HCT116 (cell line): ENCODE results near the gene MYH14. TPM values are rescaled to one million over a fixed set of nuclear protein-coding genes. Genes with fewer than 3 reads are reported as not detected.

Source experiments
- ATAC-seq: fragments of 200-7000 bp; cut with Tn5 transposase; 2 replicates; pipeline ENCODE4 v1.9.1; 2020; ENCODE audit warnings: mild to moderate bottlenecking, moderate library complexity
- BruUV-seq: library from RNA; stranded (reverse); fragments of 400-500 nt; replicated peaks from 2 replicates; lab custom pipeline; 2021; lab: Mats Ljungman, UMichigan
- CTCF ChIA-PET: fragments of 300-600 bp; sonication (Branson Sonifier 250); formaldehyde crosslinking; loops from one replicate; lab custom pipeline; 2021; ENCODE audit warnings: antibody characterized with exemption; lab: Charles Lee
- POLR2A ChIA-PET: fragments of 300-600, 350-600 bp; sonication (Branson Sonifier 250); formaldehyde crosslinking; loops from one replicate; lab custom pipeline; 2021; ENCODE audit warnings: antibody characterized with exemption; lab: Charles Lee
- RAD21 ChIA-PET, 2 experiments: fragments of 300-600 bp; sonication (Branson Sonifier 250); formaldehyde crosslinking; loops; one replicate each; lab custom pipeline; 2023; ENCODE audit warnings: low total read pairs in 2 of 2; ENCODE audit not compliant: uncharacterized antibody in 2 of 2, unreplicated experiment in 2 of 2, low non-redundant PET in 1 of 2; lab: Charles Lee
- DNase-seq: peaks from one replicate; pipeline ENCODE4 v3.0.0-alpha.2; 2010; ENCODE audit warnings: low read depth, low spot score
- H2AFZ ChIP-seq: fragments of 200-600 bp; shearing (Covaris generic), sonication (generic); 2 replicates; pipeline ENCODE4 v1.6.1; 2017; ENCODE audit warnings: low read depth, mixed run types, mixed read lengths, antibody characterized with exemption, low read length; ENCODE audit not compliant: poor library complexity, severe bottlenecking
- H3K27ac ChIP-seq: 2 replicates; pipeline ENCODE4 v1.5.1; 2012; ENCODE audit warnings: low read depth, low read length
- H3K27me3 ChIP-seq: fragments of 200-600 bp; sonication (generic); 2 replicates; pipeline ENCODE4 v1.6.1; 2016; ENCODE audit warnings: mixed run types, low read length, mixed read lengths; ENCODE audit not compliant: insufficient read depth
- H3K36me3 ChIP-seq, 2 experiments: fragments of 200-500 bp in 1 of 2; fragments of 200-600 bp in 1 of 2; sonication (Bioruptor generic) in 1 of 2; sonication (generic) in 1 of 2; 2 replicates each; pipeline versions ENCODE4 v1.5.1 to v1.6.1; 2014 to 2016; ENCODE audit warnings: low read length in 2 of 2, inconsistent platforms in 1 of 2, mixed read lengths in 1 of 2, mixed run types in 1 of 2; ENCODE audit not compliant: insufficient read depth in 2 of 2, control insufficient read depth in 1 of 2
- H3K4me1 ChIP-seq, 2 experiments: fragments of 200-600 bp in 1 of 2; sonication (generic) in 1 of 2; 2 replicates each; pipeline versions ENCODE4 v1.5.1 to v1.6.1; 2012 to 2017; ENCODE audit warnings: low read length in 2 of 2, inconsistent platforms in 1 of 2, mild to moderate bottlenecking in 1 of 2, mixed read lengths in 1 of 2, mixed run types in 1 of 2, moderate library complexity in 1 of 2; ENCODE audit not compliant: insufficient read depth in 2 of 2, control insufficient read depth in 1 of 2
- H3K4me2 ChIP-seq: fragments of 200-600 bp; sonication (generic); 2 replicates; pipeline ENCODE4 v1.6.1; 2017; ENCODE audit warnings: mixed run types, low read length, mixed read lengths
- H3K4me3 ChIP-seq, 2 experiments: fragments of 200-600 bp in 1 of 2; sonication (generic) in 1 of 2; replicated peaks in 1 of 2; 2 replicates each; pipeline ENCODE4 v1.5.1; 2011 to 2016; ENCODE audit warnings: low read length in 2 of 2, control low read depth in 1 of 2, low read depth in 1 of 2, mild to moderate bottlenecking in 1 of 2, mixed read lengths in 1 of 2, mixed run types in 1 of 2
- H3K79me2 ChIP-seq: fragments of 200-600 bp; sonication (generic); 2 replicates; pipeline ENCODE4 v1.6.1; 2017; ENCODE audit warnings: mild to moderate bottlenecking, mixed run types, low read length, moderate library complexity, mixed read lengths; ENCODE audit not compliant: insufficient read depth
- H3K9ac ChIP-seq: fragments of 200-600 bp; sonication (generic); 2 replicates; pipeline ENCODE4 v1.6.1; 2016; ENCODE audit warnings: low read length, mixed read lengths
- H3K9me2 ChIP-seq: fragments of 200-600 bp; sonication (generic), shearing (Covaris generic); 2 replicates; pipeline ENCODE4 v1.6.1; 2017; ENCODE audit warnings: mixed run types, mild to moderate bottlenecking, moderate library complexity; ENCODE audit not compliant: insufficient read depth
- H3K9me3 ChIP-seq, 2 experiments: fragments of 200-500 bp in 1 of 2; fragments of 200-600 bp in 1 of 2; sonication (Bioruptor generic) in 1 of 2; sonication (generic) in 1 of 2; 2 replicates each; pipeline ENCODE4 v1.6.1; 2014 to 2017; ENCODE audit warnings: low read length in 2 of 2, mixed read lengths in 2 of 2, inconsistent platforms in 1 of 2, low read depth in 1 of 2, mild to moderate bottlenecking in 1 of 2, mixed run types in 1 of 2, moderate library complexity in 1 of 2; ENCODE audit not compliant: control insufficient read depth in 1 of 2, insufficient read depth in 1 of 2
- H4K20me1 ChIP-seq: fragments of 200-600 bp; sonication (generic), shearing (Covaris generic); 2 replicates; pipeline ENCODE4 v1.6.1; 2017; ENCODE audit warnings: mixed run types, mild to moderate bottlenecking, moderate library complexity; ENCODE audit not compliant: insufficient read depth
- CBX3 ChIP-seq: IDR thresholded peaks from 2 replicates; pipeline ENCODE4 v1.6.1; 2012; ENCODE audit warnings: low read depth
- CEBPB ChIP-seq: IDR thresholded peaks from 2 replicates; pipeline ENCODE4 v1.6.1; 2012; ENCODE audit warnings: low read depth
- EGR1 ChIP-seq: IDR thresholded peaks from 2 replicates; pipeline ENCODE4 v1.6.1; 2012; ENCODE audit warnings: low read depth
- FOSL1 ChIP-seq: IDR thresholded peaks from 2 replicates; pipeline ENCODE4 v1.6.1; 2012; ENCODE audit warnings: low read depth
- JUND ChIP-seq: IDR thresholded peaks from 2 replicates; pipeline ENCODE4 v1.6.1; 2012
- POLR2AphosphoS5 ChIP-seq: IDR thresholded peaks from 2 replicates; pipeline ENCODE4 v1.6.1; 2011; ENCODE audit warnings: mild to moderate bottlenecking, low read depth, low read length, moderate library complexity
- REST ChIP-seq: IDR thresholded peaks from 2 replicates; pipeline ENCODE4 v1.6.1; 2012; ENCODE audit warnings: low read depth
- SIN3A ChIP-seq: IDR thresholded peaks from 2 replicates; pipeline ENCODE4 v1.6.1; 2012; ENCODE audit warnings: low read depth
- SRF ChIP-seq: IDR thresholded peaks from 2 replicates; pipeline ENCODE4 v1.6.1; 2012; ENCODE audit warnings: low read depth
- YY1 ChIP-seq: IDR thresholded peaks from 2 replicates; pipeline ENCODE4 v1.6.1; 2011; ENCODE audit warnings: low read length, low read depth, moderate library complexity, mild to moderate bottlenecking; ENCODE audit not compliant: insufficient replicate concordance; ENCODE audit errors: extremely low read depth
- intact Hi-C: fragments of 100-400 bp; cut with micrococcal nuclease; formaldehyde crosslinking; loops from 2 replicates; pipeline ENCODE4 v1.10.0; 2022
- total RNA-seq: library from RNA; stranded (reverse); gene quantifications from one replicate; pipeline ENCODE4 v1.2.1, GENCODE V29; 2021; ENCODE audit not compliant: unreplicated experiment

MYH14 gene
- total RNA-seq, 1 experiment from 2014 or later: 60.1 TPM

- intact Hi-C loops: no loop called here
- no peak for TF ChIP-seq SRF
- TF ChIP-seq SIN3A: no peak
- no peak for TF ChIP-seq YY1
- no peak for TF ChIP-seq JUND
- TF ChIP-seq CBX3: peak; percentile 42; the same call in 1 of the 2 replicates
- ChIA-PET CTCF (no interaction called here), RAD21 (no interaction called here), POLR2A (no interaction called here)
- Histone ChIP-seq H3K9me3 (no peaks in the 10 kb centered on the region), H3K4me1 (peaks cover 0 to 7% of the 10 kb centered on the region in 2 experiments; a peak in 1 of 4 replicates), H3K4me3 (no peak overlapping the region), H3K4me2 (no peak overlapping the region), H3K9ac (no peak overlapping the region), H3K27me3 (no peaks in the 10 kb centered on the region), H2AFZ (no peak overlapping the region), H3K27ac (no peak overlapping the region), H3K79me2 (no peaks in the 10 kb centered on the region), H3K36me3 (no peaks in the 10 kb centered on the region), H4K20me1 (no peaks in the 10 kb centered on the region), H3K9me2 (no peaks in the 10 kb centered on the region)
- ATAC-seq: no peak
- no peak for DNase-seq
- no TSS peak for BruUV-seq
These were observed 27.5 kb upstream of the MYH14 start for GRCh38 chr19:50175924-50176323.

- POLR2A ChIA-PET: no interaction called here
These were observed 26.6 kb upstream of the MYH14 start for GRCh38 chr19:50176775-50177174.

More at GRCh38 chr19:50176775-50177174, 26.6 kb upstream of the MYH14 start:
- peaks cover 0 to 7% of the 10 kb centered on the region in 2 experiments; a peak in 1 of 4 replicates for H3K4me1 ChIP-seq
- no peaks in the 10 kb centered on the region for H3K27me3 ChIP-seq
- ChIA-PET RAD21 (interaction anchor here in 1 of 2 experiments (0.6 kb wide), 1 partner anchor 97 kb away, joined by 3 read pairs; no protein-coding TSS in a partner anchor), CTCF (no interaction called here)
- no peak overlapping the region for H3K9ac ChIP-seq
- no peak overlapping the region for H3K4me2 ChIP-seq
- H3K9me3 ChIP-seq: no peaks in the 10 kb centered on the region
- H3K27ac ChIP-seq: no peak overlapping the region
- intact Hi-C loops: no loop called here
- no peaks in the 10 kb centered on the region for H3K9me2 ChIP-seq
- no peaks in the 10 kb centered on the region for H4K20me1 ChIP-seq
- H3K79me2 ChIP-seq: no peaks in the 10 kb centered on the region
- H2AFZ ChIP-seq: no peak overlapping the region
- DNase-seq (no peak), ATAC-seq (no peak)
- no peak overlapping the region for H3K4me3 ChIP-seq
- TF ChIP-seq JUND (no peak), SRF (no peak), CEBPB (no peak), REST (no peak), EGR1 (no peak), FOSL1 (no peak), POLR2AphosphoS5 (no peak)
- no peaks in the 10 kb centered on the region for H3K36me3 ChIP-seq
- BruUV-seq: no TSS peak
